Keratinocyte (primary cell): ENCODE measurements around the gene NAA35. TPM values are rescaled to one million over a fixed set of nuclear protein-coding genes. Genes with fewer than 3 reads are reported as not detected.

Experiments
- DNase-seq: peaks from one replicate; pipeline ENCODE4 v3.0.0-alpha.2; 2011; ENCODE audit warnings: low read depth, missing footprints, low spot score
- FAIRE-seq: peaks from 2 replicates; lab custom pipeline; 2011; peaks lifted over from hg19 to GRCh38; lab: Jason Lieb, UNC
- H2AFZ ChIP-seq: 2 replicates; pipeline ENCODE4 v1.6.0; 2012; ENCODE audit warnings: low read length, control low read depth, inconsistent platforms; ENCODE audit not compliant: control insufficient read depth
- H3K27ac ChIP-seq: 2 replicates; pipeline ENCODE4 v1.5.1; 2011; ENCODE audit warnings: low read length; ENCODE audit not compliant: control insufficient read depth, insufficient read depth
- H3K27me3 ChIP-seq: 3 replicates; pipeline ENCODE4 v1.6.0; 2011; ENCODE audit warnings: low read length; ENCODE audit not compliant: control insufficient read depth, insufficient read depth; ENCODE audit errors: extremely low read depth
- H3K36me3 ChIP-seq, 2 experiments: 2 replicates in 1 of 2; 3 replicates in 1 of 2; pipeline ENCODE4 v1.5.1; 2011; ENCODE audit warnings: low read length in 2 of 2, mild to moderate bottlenecking in 1 of 2; ENCODE audit not compliant: control insufficient read depth in 2 of 2, insufficient read depth in 2 of 2; ENCODE audit errors: extremely low read depth in 1 of 2
- H3K4me1 ChIP-seq: 3 replicates; pipeline ENCODE4 v1.5.1; 2011; ENCODE audit warnings: low read length; ENCODE audit not compliant: control insufficient read depth, insufficient read depth; ENCODE audit errors: extremely low read depth
- H3K4me2 ChIP-seq: 3 replicates; pipeline ENCODE4 v1.6.0; 2011; ENCODE audit warnings: low read depth, low read length; ENCODE audit not compliant: control insufficient read depth, insufficient read depth; ENCODE audit errors: extremely low read depth
- H3K4me3 ChIP-seq, 3 experiments: fragments of 200-600 bp in 1 of 3; sonication (generic) in 1 of 3; 2 replicates in 2 of 3; 3 replicates in 1 of 3; pipeline ENCODE4 v1.5.1; 2011 to 2016; ENCODE audit warnings: low read length in 3 of 3, mild to moderate bottlenecking in 3 of 3, control low read depth in 2 of 3, inconsistent platforms in 1 of 3, low read depth in 1 of 3, mixed read lengths in 1 of 3, mixed run types in 1 of 3, moderate library complexity in 1 of 3; ENCODE audit not compliant: control insufficient read depth in 2 of 3, insufficient read depth in 2 of 3; ENCODE audit errors: extremely low read depth in 1 of 3
- H3K79me2 ChIP-seq: 2 replicates; pipeline ENCODE4 v1.6.0; 2012; ENCODE audit warnings: low read length; ENCODE audit not compliant: control insufficient read depth, insufficient read depth
- H3K9ac ChIP-seq: 3 replicates; pipeline ENCODE4 v1.6.0; 2011; ENCODE audit warnings: low read length; ENCODE audit not compliant: control insufficient read depth, insufficient read depth; ENCODE audit errors: extremely low read depth
- H3K9me1 ChIP-seq: 3 replicates; pipeline ENCODE4 v1.6.0; 2011; ENCODE audit warnings: low read length; ENCODE audit not compliant: control insufficient read depth, insufficient read depth; ENCODE audit errors: extremely low read depth
- H3K9me3 ChIP-seq: 2 replicates; pipeline ENCODE4 v1.5.1; 2012; ENCODE audit warnings: low read depth, low read length; ENCODE audit not compliant: control insufficient read depth
- H4K20me1 ChIP-seq: 3 replicates; pipeline ENCODE4 v1.6.0; 2011; ENCODE audit warnings: low read length; ENCODE audit not compliant: control insufficient read depth, insufficient read depth; ENCODE audit errors: extremely low read depth
- EZH2 ChIP-seq: IDR thresholded peaks from one replicate; pipeline ENCODE4 v1.6.1; 2012; ENCODE audit warnings: inconsistent platforms, mild to moderate bottlenecking, low read length, moderate library complexity
- dilution Hi-C: fragments of 300-500 bp; cut with MboI; formaldehyde crosslinking; loops from one replicate; pipeline ENCODE4 v1.7.0; 2020; ENCODE audit warnings: low sequenced_read_pairs; ENCODE audit not compliant: extremely low pct_ligation_motif_present
- polyA plus RNA-seq, 5 experiments: library from polyadenylated mRNA; depleted of rRNA in 3 of 5; stranded (reverse) in 3 of 5; stranded (forward) in 1 of 5; unstranded in 1 of 5; fragments of >200 nt; gene quantifications; 1 replicate in 1 of 5; 2 replicates in 3 of 5; 3 replicates in 1 of 5; pipeline versions ENCODE4 v1.2.1 to v1.2.3, GENCODE V29; 2011 to 2012; ENCODE audit warnings: missing spikeins in 2 of 5, low read depth in 1 of 5, low replicate concordance in 1 of 5
- TF ChIP-seq, protein P1 (sequence below), 3 experiments: IDR thresholded peaks in 1 of 3; conservative IDR thresholded peaks in 1 of 3; optimal IDR thresholded peaks in 1 of 3; 2 replicates in 2 of 3; 3 replicates in 1 of 3; pipeline versions ENCODE3 to v1.5.1; 2011; ENCODE audit warnings: low read length in 3 of 3, mild to moderate bottlenecking in 3 of 3, moderate library complexity in 2 of 3, control low read depth in 1 of 3, inconsistent platforms in 1 of 3; ENCODE audit not compliant: insufficient read depth in 2 of 3; ENCODE audit errors: extremely low read depth in 1 of 3

The NAA35 gene
- polyA plus RNA-seq, 1 donor (not counting 4 experiments of a cell fraction or from before 2014, with no cell fraction given), result 33.8 TPM

DNA sequence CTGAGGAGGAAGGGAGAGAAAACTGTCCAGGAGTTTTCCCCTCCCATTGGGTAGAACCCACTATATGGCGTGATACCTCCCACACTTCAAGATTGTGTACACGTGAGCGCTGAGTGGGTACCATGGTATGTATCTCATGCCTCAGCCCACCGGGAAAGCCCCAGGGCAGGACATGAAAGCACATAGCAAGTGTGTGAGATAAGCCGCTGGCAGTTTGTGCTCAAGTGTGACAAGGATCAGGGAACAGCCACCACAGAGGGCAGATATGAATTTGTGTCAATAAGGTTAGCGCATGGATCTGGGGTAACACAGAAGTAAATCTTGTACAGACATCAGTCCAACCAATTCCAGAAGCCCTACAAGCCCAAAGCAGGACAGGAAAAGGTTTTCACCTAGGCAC lies 42.6 kb upstream of the NAA35 start:
- H3K9me1 ChIP-seq, result no peaks in the 10 kb centered on the region
- H2AFZ ChIP-seq, result no peak overlapping the region
- H3K9ac ChIP-seq, result no peak overlapping the region
- DNase-seq (no peak), FAIRE-seq (no peak)
- H3K4me3 ChIP-seq, result no peak overlapping the region
- TF ChIP-seq, protein P1, sequence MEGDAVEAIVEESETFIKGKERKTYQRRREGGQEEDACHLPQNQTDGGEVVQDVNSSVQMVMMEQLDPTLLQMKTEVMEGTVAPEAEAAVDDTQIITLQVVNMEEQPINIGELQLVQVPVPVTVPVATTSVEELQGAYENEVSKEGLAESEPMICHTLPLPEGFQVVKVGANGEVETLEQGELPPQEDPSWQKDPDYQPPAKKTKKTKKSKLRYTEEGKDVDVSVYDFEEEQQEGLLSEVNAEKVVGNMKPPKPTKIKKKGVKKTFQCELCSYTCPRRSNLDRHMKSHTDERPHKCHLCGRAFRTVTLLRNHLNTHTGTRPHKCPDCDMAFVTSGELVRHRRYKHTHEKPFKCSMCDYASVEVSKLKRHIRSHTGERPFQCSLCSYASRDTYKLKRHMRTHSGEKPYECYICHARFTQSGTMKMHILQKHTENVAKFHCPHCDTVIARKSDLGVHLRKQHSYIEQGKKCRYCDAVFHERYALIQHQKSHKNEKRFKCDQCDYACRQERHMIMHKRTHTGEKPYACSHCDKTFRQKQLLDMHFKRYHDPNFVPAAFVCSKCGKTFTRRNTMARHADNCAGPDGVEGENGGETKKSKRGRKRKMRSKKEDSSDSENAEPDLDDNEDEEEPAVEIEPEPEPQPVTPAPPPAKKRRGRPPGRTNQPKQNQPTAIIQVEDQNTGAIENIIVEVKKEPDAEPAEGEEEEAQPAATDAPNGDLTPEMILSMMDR (optimal IDR thresholded peaks at IDR 0.05 in 1 of 3, IDR thresholded peaks at IDR 0.05 in 1 of 3, conservative IDR thresholded peaks at IDR 0.05 in 1 of 3; ENCODE audit: extremely low read depth in 1 of 3, insufficient read depth in 2 of 3, low read length in 3 of 3), result no peak
- TF ChIP-seq EZH2, result no peak
- no peaks in the 10 kb centered on the region for H3K79me2 ChIP-seq
- no peaks in the 10 kb centered on the region for H4K20me1 ChIP-seq
- H3K27ac ChIP-seq, result no peak overlapping the region
- no peaks in the 10 kb centered on the region for H3K27me3 ChIP-seq
- no peaks in the 10 kb centered on the region for H3K4me1 ChIP-seq
- dilution Hi-C loops, result no loop called here
- no peaks in the 10 kb centered on the region for H3K9me3 ChIP-seq
- no peaks in the 10 kb centered on the region for H3K36me3 ChIP-seq
- H3K4me2 ChIP-seq, result no peak overlapping the region

DNA sequence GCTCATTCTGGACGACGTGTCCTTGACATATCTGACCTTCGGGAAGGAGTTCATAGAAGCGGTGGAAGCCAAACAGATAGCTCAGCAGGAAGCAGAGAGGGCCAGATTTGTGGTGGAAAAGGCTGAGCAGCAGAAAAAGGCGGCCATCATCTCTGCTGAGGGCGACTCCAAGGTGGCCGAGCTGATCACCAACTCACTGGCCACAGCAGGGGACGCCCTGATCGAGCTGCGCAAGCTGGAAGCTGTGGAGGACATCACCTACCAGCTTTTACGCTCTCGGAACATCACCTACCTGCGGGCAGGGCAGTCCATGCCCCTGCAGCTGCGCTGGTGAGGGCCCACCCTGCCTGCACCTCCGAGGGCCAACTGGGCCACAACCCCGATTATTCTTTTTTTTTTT lies 41.6 kb upstream of the NAA35 start:
- Histone ChIP-seq H3K36me3 (no peaks in the 10 kb centered on the region), H3K4me2 (no peak overlapping the region), H3K27me3 (no peaks in the 10 kb centered on the region), H3K9me3 (no peaks in the 10 kb centered on the region), H3K27ac (no peak overlapping the region), H2AFZ (no peak overlapping the region), H3K9ac (no peak overlapping the region), H3K4me1 (no peaks in the 10 kb centered on the region), H3K9me1 (no peaks in the 10 kb centered on the region), H3K4me3 (no peak overlapping the region), H4K20me1 (no peaks in the 10 kb centered on the region), H3K79me2 (no peaks in the 10 kb centered on the region)
- no peak for TF ChIP-seq EZH2
- TF ChIP-seq, protein P1 (optimal IDR thresholded peaks at IDR 0.05 in 1 of 3, IDR thresholded peaks at IDR 0.05 in 1 of 3, conservative IDR thresholded peaks at IDR 0.05 in 1 of 3; ENCODE audit: extremely low read depth in 1 of 3, insufficient read depth in 2 of 3, low read length in 3 of 3), result no peak
- DNase-seq (no peak), FAIRE-seq (no peak)
- dilution Hi-C loops, result no loop called here
